ENCODE measurements around the gene IPO11.
"Not testable (repeated sequence)": the region's sequence is repeated elsewhere in the genome, so short reads cannot be mapped to it uniquely, and the experiment has no call there.

IPO11 gene

GRCh38 chr5:62555930-62556329 is 143.4 kb downstream of the IPO11 start:
- no peak for DNase-seq
- intact Hi-C loops (cut with DNase I), result no loop called here

GRCh38 chr5:62558941-62559340 is 146.4 kb downstream of the IPO11 start:
- DNase-seq, result peak in 14 of 42 donors; percentile 2 to 59 (median 20)
- intact Hi-C loops (cut with DNase I), result no loop called here

GRCh38 chr5:62560786-62561185 is 148.2 kb downstream of the IPO11 start:
- DNase-seq, result no peak
- intact Hi-C loops (cut with DNase I), result no loop called here

- no peak for DNase-seq
- intact Hi-C loops (cut with DNase I), result no loop called here
Measured at GRCh38 chr5:62561896-62562295, 149.3 kb downstream of the IPO11 start.

- intact Hi-C loops (cut with DNase I), result no loop called here
- no peak for DNase-seq
Measured at GRCh38 chr5:62562867-62563266, 150.3 kb downstream of the IPO11 start.

GRCh38 chr5:62564101-62564500 is 151.5 kb downstream of the IPO11 start:
- DNase-seq, result no peak
- intact Hi-C loops (cut with DNase I), result no loop called here

- intact Hi-C loops (cut with DNase I); DNase-seq: not testable (repeated sequence)
Measured at GRCh38 chr5:62565740-62566139, 153.2 kb downstream of the IPO11 start.

GRCh38 chr5:62568143-62568542 is 155.6 kb downstream of the IPO11 start:
- DNase-seq, result no peak
- intact Hi-C loops (cut with DNase I), result no loop called here

GRCh38 chr5:62568800-62569432 is 156.4 kb downstream of the IPO11 start:
- intact Hi-C loops (cut with DNase I), result no loop called here
- no peak for DNase-seq

GRCh38 chr5:62569470-62569869 is 156.9 kb downstream of the IPO11 start:
- no peak for DNase-seq
- intact Hi-C loops (cut with DNase I), result no loop called here

GRCh38 chr5:62572918-62573514 is 160.5 kb downstream of the IPO11 start:
- DNase-seq, result no peak
- intact Hi-C loops (cut with DNase I), result no loop called here

GRCh38 chr5:62574599-62574998 is 162.0 kb downstream of the IPO11 start:
- no peak for DNase-seq
- intact Hi-C loops (cut with DNase I), result no loop called here

- DNase-seq, result no peak
- intact Hi-C loops (cut with DNase I), result no loop called here
Measured at GRCh38 chr5:62575066-62575465, 162.5 kb downstream of the IPO11 start.

GRCh38 chr5:62575489-62575888 is 162.9 kb downstream of the IPO11 start:
- intact Hi-C loops (cut with DNase I), result no loop called here

GRCh38 chr5:62576570-62577170 is 164.1 kb downstream of the IPO11 start:
- intact Hi-C loops (cut with DNase I), result no loop called here
- no peak for DNase-seq

More at GRCh38 chr5:62575489-62575888, 162.9 kb downstream of the IPO11 start:
- DNase-seq, result no peak

GRCh38 chr5:62577488-62577887 is 164.9 kb downstream of the IPO11 start:
- intact Hi-C loops (cut with DNase I), result no loop called here
- no peak for DNase-seq

GRCh38 chr5:62578540-62578939 is 166.0 kb downstream of the IPO11 start, which contains the start of gene LRRC70:
Gene LRRC70 (plus strand): TSS chr5:62578819. CDS start chr5:62579439, 620 bp downstream.
- no peak for DNase-seq
- intact Hi-C loops (cut with DNase I), result no loop called here

GRCh38 chr5:62579761-62580160 is 167.2 kb downstream of the IPO11 start:
- no peak for DNase-seq
- intact Hi-C loops (cut with DNase I), result no loop called here

GRCh38 chr5:62581836-62582597 is 169.5 kb downstream of the IPO11 start:
- DNase-seq, result no peak
- intact Hi-C loops (cut with DNase I), result no loop called here

GRCh38 chr5:62584391-62584790 is 171.8 kb downstream of the IPO11 start:
- intact Hi-C loops (cut with DNase I), result no loop called here
- no peak for DNase-seq

Data from head of caudate nucleus (tissue), 42 donors.